ENCODE measurements around the gene MEG3. TPM values are rescaled to one million over a fixed set of nuclear protein-coding genes. Genes with fewer than 3 reads are reported as not detected.

The MEG3 gene
- total and polyA plus RNA-seq, 7 donors = 3.5 to 168 (median 28.0) TPM

GRCh38 chr14:100781952-100782351, 44.0 kb upstream of the MEG3 start:
- no peaks in the 10 kb centered on the region for H3K9me3 ChIP-seq
- peak; percentile 25 for DNase-seq
- intact Hi-C loops (cut with DNase I) = no loop called here
- H3K27me3 ChIP-seq = no peaks in the 10 kb centered on the region
- H3K4me3 ChIP-seq = no peak overlapping the region
- WGBS, 2 donors = 81 to 89% methylated on average over 8 of the region's 8 CpGs
- no peak overlapping the region for H3K27ac ChIP-seq
- TF ChIP-seq POLR2A (IDR thresholded peaks at IDR 0.05) (no peak), CTCF (IDR thresholded peaks at IDR 0.05) (no peak), EP300 (IDR thresholded peaks at IDR 0.05) (no peak), POLR2AphosphoS5 (IDR thresholded peaks at IDR 0.05) (no peak)
- H3K4me1 ChIP-seq = no peaks in the 10 kb centered on the region
- no peaks in the 10 kb centered on the region for H3K36me3 ChIP-seq

GRCh38 chr14:100782516-100783320, 43.2 kb upstream of the MEG3 start:
- no peaks in the 10 kb centered on the region for H3K9me3 ChIP-seq
- no peak overlapping the region for H3K4me3 ChIP-seq
- DNase-seq = peak; percentile 36
- TF ChIP-seq CTCF (IDR thresholded peaks at IDR 0.05) (no peak), POLR2AphosphoS5 (IDR thresholded peaks at IDR 0.05) (no peak), POLR2A (IDR thresholded peaks at IDR 0.05) (no peak)
- WGBS, 2 donors = 72 to 75% methylated on average over 13 of the region's 13 CpGs
- no peak overlapping the region for H3K27ac ChIP-seq
- intact Hi-C loops (cut with DNase I) = no loop called here
- H3K27me3 ChIP-seq = no peaks in the 10 kb centered on the region
- no peaks in the 10 kb centered on the region for H3K4me1 ChIP-seq
- no peaks in the 10 kb centered on the region for H3K36me3 ChIP-seq

- WGBS, 2 donors = 89 to 92% methylated on average over 27 of the region's 27 CpGs
- no peaks in the 10 kb centered on the region for H3K4me1 ChIP-seq
- intact Hi-C loops (cut with DNase I) = no loop called here
- no peaks in the 10 kb centered on the region for H3K9me3 ChIP-seq
- H3K36me3 ChIP-seq = no peaks in the 10 kb centered on the region
- H3K27ac ChIP-seq = no peak overlapping the region
- DNase-seq = peak; percentile 46
- no peak for TF ChIP-seq POLR2AphosphoS5 (IDR thresholded peaks at IDR 0.05)
- TF ChIP-seq CTCF (IDR thresholded peaks at IDR 0.05) = no peak
- no peak for TF ChIP-seq POLR2A (IDR thresholded peaks at IDR 0.05)
- no peak for TF ChIP-seq EP300 (IDR thresholded peaks at IDR 0.05)
- H3K4me3 ChIP-seq = no peak overlapping the region
- H3K27me3 ChIP-seq = peaks cover 0 to 5% (median under 1%) of the 10 kb centered on the region in 3 donors
Measured at GRCh38 chr14:100783630-100784370, 42.1 kb upstream of the MEG3 start.

DNA sequence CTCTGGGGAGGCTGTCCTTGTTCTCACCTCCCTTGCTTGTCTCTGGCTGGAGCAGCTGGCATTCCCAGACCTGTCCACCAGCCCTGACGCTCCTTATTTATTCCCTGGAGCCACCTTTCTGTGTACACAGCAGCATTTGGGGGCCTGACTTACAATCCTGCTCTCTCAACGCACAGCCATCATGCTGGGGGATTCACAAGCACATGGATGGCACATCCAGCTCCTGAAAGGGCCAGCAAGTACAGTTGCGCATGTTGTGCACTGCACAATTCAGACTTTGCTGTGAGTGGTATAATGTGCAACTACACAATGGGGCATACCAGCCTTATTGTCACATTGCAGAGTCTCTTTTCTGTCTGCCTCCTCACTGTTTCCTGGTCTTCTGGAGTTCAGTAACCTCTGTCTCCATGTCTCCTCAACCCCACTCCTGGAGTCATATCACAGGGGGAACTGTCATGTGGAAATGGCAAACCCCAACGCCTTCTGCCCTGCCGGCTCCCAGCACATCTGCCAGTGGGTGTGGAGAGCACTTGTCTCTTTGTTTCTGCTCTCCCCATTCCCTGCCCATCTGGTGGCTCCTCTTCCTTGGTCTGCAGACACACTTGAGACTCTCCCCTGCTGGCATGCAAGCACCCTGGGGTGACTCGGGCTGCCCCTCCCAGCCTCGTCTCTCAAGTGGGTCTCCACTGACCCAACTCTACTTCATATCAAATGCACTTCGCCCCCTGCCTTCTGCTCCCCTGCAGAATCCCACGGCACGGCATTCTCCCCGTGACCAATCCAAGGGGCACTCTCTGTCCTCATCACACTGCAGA, 41.2 kb upstream of the MEG3 start:
- intact Hi-C loops (cut with DNase I) = no loop called here

More for the DNA sequence above, 41.2 kb upstream of the MEG3 start:
- H3K4me1 ChIP-seq = no peaks in the 10 kb centered on the region
- no peaks in the 10 kb centered on the region for H3K36me3 ChIP-seq
- no peak for TF ChIP-seq EP300 (IDR thresholded peaks at IDR 0.05)
- TF ChIP-seq POLR2A (IDR thresholded peaks at IDR 0.05) = no peak
- no peak for TF ChIP-seq CTCF (IDR thresholded peaks at IDR 0.05)
- TF ChIP-seq POLR2AphosphoS5 (IDR thresholded peaks at IDR 0.05) = no peak
- no peak overlapping the region for H3K4me3 ChIP-seq
- H3K9me3 ChIP-seq = no peaks in the 10 kb centered on the region
- no peak overlapping the region for H3K27ac ChIP-seq
- peak; percentile 24 for DNase-seq
- WGBS, 2 donors = 79 to 92% methylated on average over 11 of the region's 11 CpGs
- H3K27me3 ChIP-seq = peaks cover 0 to 5% (median 4%) of the 10 kb centered on the region in 3 donors
